ENCODE measurements around the gene DDA1. TPM values are rescaled to one million over a fixed set of nuclear protein-coding genes. Genes with fewer than 3 reads are reported as not detected.
A peak's percentile ranks its signal among the peaks of the same experiment; 100 is the strongest.

Gene DDA1
- total RNA-seq, 1 donor = 16.8 TPM

DNA sequence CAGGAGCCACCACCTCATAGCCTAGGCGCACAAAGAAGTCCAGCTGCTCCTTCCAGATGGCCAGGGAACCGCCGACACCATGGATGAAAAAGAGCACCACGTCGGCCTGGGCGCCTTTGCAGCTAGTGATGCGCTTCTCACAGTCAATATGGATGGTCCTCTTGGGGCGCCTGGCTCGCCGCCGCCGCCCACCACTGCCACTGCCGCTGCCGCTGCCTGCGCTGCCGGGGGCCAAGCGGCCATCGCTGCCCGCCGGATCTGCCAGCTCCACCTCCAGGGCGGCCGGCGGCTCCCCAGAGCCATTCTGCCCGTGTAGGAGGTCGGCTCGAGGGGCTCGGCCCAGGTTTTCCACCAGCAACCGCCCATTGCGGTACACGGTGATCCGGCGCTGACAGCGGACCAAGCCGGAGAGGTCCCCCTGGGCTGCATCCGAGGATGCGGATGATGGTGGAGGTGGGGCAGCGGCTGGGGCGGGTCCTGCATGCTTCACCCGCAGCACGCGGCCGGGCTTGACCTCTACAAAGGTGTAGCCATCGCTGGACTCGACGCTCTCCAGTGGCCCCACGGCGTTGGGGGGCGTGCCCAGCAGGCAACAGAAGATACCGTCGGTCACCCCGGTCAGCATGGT is 8.3 kb upstream of the DDA1 start:
- DNase-seq (ENCODE audit: low read depth) = no peak
- TF ChIP-seq, protein P1, sequence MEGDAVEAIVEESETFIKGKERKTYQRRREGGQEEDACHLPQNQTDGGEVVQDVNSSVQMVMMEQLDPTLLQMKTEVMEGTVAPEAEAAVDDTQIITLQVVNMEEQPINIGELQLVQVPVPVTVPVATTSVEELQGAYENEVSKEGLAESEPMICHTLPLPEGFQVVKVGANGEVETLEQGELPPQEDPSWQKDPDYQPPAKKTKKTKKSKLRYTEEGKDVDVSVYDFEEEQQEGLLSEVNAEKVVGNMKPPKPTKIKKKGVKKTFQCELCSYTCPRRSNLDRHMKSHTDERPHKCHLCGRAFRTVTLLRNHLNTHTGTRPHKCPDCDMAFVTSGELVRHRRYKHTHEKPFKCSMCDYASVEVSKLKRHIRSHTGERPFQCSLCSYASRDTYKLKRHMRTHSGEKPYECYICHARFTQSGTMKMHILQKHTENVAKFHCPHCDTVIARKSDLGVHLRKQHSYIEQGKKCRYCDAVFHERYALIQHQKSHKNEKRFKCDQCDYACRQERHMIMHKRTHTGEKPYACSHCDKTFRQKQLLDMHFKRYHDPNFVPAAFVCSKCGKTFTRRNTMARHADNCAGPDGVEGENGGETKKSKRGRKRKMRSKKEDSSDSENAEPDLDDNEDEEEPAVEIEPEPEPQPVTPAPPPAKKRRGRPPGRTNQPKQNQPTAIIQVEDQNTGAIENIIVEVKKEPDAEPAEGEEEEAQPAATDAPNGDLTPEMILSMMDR (IDR thresholded peaks at IDR 0.05; ENCODE audit: insufficient read depth, low read depth, low read length) = no peak
- no peak overlapping the region for H3K4me3 ChIP-seq (ENCODE audit: low read depth, low read length)

DNA sequence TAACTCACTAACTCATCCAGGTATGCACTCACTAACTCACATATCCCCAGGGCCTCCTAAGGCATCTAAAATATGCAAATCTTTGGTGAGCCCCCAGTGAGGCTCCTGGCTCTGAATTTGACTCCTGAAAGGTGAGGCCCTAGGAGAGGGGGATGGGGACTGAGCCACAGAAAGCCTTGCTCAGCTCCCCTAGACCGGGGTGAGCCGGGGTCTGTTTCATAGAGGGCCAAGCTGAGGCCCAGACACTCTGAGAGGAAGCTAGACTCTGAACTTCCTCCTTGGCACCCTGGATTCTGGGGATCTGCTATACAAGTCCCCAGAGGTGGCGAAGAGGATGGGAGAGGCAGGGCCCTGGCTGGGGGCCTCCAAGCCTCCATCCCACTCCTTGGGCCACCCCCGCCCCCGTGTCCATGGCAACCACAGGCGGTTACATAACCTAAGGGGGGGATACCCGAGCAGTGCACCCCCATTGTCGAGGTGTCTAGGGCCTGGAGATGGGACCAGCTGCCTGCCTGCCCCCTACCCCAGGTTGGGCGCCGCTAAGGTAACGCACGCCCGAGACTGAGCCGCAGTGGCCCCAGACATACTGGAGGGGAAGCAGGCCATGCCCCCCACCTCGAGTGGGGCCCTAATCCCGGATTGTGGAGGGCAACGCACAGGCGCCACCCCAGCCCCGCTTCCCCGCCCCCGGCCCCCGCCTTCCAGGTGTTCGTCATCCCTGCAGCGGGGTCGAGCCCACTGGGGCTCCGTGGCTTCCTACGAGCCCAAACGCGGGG is 6.8 kb upstream of the DDA1 start:
- no peak for DNase-seq (ENCODE audit: low read depth)
- peak overlapping the region; percentile 71 for H3K4me3 ChIP-seq (ENCODE audit: low read depth, low read length)
- TF ChIP-seq, protein P1 (IDR thresholded peaks at IDR 0.05; ENCODE audit: insufficient read depth, low read depth, low read length) = no peak

DNA sequence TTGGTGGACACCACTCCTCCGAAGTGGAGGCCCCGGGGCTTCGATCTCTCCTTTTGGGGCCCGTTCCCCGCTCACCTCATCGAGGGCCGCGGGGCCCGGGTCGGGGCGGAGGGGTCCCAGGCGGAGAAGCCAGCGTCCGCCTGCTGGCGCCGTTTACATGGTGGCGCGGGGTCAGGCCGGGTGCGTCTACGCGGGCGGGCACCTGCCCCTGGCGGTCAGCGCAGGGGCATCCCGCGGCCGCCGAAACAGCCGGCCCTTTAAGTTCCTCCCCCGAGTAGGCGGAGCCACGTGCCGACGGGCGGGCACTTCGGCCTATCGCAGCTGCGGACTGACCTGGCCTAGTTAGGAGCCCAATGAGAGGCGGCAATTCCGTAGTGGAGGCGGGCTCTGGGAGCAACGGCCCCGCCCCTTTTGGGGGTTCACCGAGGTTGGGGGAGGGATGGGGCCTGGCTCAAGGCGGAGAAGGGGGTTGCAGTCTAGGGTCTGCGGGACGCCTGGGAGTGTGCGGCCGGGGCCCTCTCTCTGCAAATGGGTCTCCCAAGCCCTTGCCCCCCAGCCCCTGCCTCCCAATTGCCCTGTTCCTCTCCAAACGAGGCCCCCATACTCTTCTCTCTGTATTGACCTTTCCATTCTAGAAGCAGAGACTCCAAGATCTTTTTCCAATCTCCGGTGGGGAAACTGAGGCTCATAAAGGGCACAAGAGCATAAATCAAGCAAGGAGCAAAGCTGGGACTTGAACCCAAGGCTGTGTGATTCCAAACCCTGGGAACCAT is 6.0 kb upstream of the DDA1 start, which contains the start of gene ABHD8:
ABHD8 (minus strand) TSS at position 259 of the 773 bp plus-strand sequence. CDS start 1,809 bp downstream, outside the sequence.
- H3K4me3 ChIP-seq (ENCODE audit: low read depth, low read length) = peak within 1 kb of the TSS; percentile 71
- TF ChIP-seq, protein P1 (IDR thresholded peaks at IDR 0.05; ENCODE audit: insufficient read depth, low read depth, low read length) = peak; percentile 44
- DNase-seq (ENCODE audit: low read depth) = peak; percentile 96

DNA sequence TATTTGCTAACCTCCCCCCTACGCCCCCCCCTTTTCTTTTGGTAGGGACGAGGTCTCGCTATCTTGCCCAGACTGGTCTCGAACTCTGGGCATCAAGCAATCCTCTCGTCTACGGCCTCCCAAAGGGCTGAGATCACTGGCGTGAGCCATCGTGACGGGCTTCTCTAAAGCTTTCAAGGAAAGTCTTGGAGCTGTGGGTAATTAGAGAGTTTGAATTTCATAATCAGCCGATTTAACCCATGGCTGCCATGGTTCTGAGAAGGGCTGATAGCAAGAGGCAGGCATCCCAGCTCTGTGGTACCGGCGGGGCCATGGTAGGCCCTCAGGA is 5.5 kb upstream of the DDA1 start:
- no peak overlapping the region for H3K4me3 ChIP-seq (ENCODE audit: low read depth, low read length)
- TF ChIP-seq, protein P1 (IDR thresholded peaks at IDR 0.05; ENCODE audit: insufficient read depth, low read depth, low read length) = no peak
- no peak for DNase-seq (ENCODE audit: low read depth)

DNA sequence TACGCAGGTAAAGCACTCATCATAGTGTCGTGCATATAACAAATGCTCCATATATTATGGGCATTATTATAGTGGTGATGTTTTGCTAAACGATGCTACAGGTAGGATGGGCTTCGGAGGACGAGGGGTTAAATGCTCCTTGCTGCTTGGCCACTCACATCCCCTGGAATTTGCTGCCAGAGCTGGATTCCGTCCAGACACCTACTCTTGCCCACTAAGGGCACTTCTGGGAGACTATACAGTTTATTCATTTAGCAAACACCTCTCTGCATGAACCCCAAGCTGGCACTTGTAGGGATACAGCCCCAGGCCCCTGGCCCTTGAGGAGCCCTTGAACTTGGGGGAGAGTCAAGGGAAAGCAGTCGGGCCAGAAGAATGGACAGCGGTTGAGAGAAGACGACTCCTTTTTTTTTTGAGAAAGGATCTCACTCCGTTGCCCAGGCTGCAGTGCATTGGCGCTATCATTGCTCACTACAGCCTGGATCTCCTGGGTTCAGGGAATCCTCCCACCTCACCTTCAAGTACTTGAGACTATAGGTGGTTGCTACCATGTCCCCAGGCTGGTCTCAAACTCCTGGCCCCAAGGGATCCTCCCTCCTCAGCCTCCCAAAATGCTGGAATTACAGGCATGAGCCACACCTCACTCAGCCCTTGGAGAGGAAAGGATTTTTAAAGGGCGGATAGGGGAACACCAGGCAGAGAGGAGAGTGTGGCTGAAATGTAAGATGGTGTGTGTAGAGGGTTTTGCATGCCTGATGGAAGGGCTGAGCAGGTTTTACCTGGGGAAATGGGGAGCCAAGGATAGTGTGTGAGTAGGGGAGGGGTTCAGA is 4.8 kb upstream of the DDA1 start:
- TF ChIP-seq, protein P1 (IDR thresholded peaks at IDR 0.05; ENCODE audit: insufficient read depth, low read depth, low read length) = no peak
- H3K4me3 ChIP-seq (ENCODE audit: low read depth, low read length) = no peak overlapping the region
- DNase-seq (ENCODE audit: low read depth) = no peak

DNA sequence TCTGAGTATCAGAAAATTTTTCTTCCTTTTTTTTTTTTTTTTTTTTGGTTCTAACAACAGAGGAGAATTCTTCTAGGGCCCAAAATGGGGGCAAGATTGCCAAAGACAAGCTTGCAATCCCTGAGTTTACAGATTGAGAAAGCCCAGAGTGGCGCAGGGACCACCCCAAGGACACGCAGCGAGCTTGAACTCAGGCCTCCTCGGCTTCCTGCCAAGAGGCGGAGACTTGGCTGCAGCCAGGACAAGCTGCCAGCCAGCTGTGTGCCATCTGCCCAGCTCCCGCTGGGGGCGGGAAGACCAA is 4.2 kb upstream of the DDA1 start:
- no peak for DNase-seq (ENCODE audit: low read depth)
- peak overlapping the region; percentile 75 for H3K4me3 ChIP-seq (ENCODE audit: low read depth, low read length)
- TF ChIP-seq, protein P1 (IDR thresholded peaks at IDR 0.05; ENCODE audit: insufficient read depth, low read depth, low read length) = no peak
